EH (cell line): ENCODE results near the gene ZNF710.

Source experiments
- DNase-seq: peaks from one replicate; pipeline ENCODE4 v3.0.0-alpha.2; 2015; ENCODE audit warnings: low read depth

The ZNF710 gene

DNA sequence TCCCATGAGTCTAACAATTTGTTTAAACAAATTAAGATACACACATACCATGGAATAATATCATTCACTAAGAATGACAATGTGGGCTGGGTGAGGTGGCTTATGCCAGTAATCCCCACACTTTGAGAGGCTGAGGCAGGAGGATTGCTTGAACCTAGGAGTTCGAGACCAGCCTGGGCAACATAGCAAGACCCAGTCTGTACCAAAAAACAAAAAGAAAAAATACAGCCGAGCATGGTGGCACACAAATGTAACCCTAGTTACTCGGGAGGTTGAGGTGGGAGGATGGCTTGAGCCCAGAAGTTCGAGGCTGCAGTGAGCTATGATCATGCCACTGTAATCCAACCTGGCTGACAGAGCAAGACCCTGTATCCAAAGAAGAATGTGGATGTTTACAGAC lies 4.0 kb upstream of the ZNF710 start:
- DNase-seq, result no peak

DNA sequence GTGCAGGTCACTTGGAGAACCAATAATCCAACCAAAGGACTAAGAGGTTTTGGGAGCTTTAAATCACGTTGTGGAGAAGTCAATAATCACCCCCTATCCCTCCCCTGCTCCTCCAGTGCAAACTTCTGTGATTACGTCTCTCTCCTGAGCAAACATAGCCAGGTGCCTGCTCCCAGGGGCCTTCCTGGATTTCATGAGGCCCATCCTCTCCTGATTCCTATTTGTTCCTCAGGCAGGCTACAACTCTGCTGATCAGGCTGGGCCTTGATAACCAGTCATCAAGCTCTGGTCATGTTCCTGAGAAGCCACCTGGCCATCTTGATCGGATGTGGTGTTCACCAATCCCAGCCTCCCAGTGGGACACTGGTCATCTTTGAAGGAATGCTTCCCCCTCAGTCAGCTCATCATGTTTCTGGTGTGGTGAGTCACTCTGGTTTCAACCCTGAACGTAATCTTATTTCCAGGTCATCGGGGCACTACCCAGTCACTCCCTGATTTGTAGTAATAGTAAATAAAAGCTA lies 2.9 kb upstream of the ZNF710 start:
- peak; percentile 80 for DNase-seq

DNA sequence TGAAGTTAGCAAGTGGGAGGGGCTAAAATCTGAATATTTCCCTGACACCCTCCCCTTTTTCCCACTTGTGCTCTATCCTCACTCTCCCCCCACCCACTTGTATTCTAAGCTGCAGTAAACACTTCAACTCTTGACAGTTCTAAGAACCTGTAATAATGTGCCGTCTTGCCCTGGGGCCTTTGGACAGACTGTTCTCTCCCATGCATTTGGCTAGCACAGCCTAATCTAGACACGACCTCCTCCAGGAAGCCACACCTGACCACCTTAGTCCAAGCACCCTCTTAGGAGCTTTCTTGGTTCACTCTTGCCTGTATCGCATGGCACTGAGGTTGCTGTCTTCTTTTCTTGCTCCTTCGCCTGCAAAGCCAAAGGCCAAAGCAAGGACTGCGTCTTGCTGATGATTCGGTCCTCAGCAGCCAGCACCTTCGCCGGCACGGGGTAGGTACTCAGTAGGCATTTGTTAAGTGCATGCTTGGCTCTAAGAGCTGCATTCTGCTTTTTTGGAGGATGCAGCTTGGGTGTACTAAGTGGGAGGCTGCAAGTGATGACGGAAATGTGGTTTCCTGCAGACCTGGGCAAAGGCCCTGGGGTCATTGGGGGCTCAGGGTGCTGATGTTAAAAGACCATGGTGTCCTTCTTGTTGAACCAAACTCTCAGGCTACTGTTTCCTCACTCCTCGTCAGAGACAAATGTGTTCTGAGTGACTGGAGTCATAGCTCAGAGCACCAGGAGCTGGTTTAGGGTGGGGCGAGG lies 2.0 kb upstream of the ZNF710 start:
- no peak for DNase-seq

DNA sequence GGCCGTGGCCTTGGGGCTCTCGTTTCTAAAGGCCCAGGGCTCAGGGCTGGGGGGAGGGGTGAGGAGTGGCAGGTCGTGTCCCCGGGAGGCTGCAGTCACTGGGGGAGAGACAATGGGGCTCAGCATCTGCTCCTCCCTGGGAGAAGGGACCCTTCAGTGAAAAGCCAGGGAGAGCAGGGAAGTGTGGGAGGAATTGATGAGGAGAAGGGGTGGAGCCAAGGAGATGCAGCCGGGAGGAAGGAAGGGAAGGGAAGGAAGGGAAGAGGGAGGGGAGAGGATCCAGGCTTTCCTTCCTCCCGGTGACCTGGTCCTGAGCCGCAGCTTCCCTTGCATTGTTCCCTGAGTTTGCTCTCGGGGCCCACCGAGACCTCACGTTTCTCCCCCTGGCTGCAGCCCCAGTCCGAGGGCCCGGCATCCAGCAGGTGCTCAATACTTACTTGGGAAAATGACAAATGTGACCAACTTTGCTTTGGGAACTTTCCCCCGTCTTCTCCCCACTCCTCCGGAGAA lies 1.4 kb upstream of the ZNF710 start:
- peak; percentile 59 for DNase-seq

DNA sequence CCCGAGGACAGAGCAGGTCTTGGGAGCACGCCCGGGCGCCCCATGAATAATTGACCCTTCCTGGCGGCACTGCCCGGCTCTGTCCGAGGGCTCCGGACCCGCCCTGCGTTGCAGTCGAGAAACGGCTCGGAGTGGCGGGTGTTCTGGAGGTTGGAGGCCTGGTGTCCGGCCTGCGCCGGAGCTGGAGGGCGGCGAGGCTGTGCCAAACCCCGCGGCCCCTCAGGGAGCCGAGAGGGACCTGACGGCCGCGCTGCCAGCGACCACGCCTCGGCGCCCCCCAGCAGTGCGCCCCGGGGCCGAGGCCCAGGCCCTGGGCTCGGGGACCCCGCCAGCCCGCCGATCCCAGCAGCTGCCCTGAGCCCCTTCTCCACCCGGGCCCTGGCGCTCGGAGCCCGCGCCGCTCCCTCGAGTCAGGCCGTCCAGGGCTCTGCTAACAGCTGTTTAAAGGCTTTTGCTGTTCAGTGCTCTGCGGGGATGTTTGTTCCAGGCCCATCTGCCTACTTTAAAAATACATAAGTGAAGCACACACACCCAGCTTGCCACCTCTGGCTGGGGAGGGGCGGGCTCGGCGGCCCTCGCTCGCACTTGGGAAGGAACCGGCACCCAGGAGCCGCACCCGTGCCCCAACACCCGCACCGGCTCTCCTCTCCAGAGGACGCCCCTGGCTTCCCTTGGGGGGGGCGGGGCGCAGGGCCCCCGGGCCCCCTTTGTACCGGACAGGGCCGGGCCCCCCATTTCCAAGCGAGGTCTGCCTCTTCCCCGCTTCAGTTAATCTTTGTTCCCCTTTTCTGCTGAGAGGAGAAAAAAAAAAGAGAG lies 730 bp upstream of the ZNF710 start:
- DNase-seq, result peak; percentile 39

DNA sequence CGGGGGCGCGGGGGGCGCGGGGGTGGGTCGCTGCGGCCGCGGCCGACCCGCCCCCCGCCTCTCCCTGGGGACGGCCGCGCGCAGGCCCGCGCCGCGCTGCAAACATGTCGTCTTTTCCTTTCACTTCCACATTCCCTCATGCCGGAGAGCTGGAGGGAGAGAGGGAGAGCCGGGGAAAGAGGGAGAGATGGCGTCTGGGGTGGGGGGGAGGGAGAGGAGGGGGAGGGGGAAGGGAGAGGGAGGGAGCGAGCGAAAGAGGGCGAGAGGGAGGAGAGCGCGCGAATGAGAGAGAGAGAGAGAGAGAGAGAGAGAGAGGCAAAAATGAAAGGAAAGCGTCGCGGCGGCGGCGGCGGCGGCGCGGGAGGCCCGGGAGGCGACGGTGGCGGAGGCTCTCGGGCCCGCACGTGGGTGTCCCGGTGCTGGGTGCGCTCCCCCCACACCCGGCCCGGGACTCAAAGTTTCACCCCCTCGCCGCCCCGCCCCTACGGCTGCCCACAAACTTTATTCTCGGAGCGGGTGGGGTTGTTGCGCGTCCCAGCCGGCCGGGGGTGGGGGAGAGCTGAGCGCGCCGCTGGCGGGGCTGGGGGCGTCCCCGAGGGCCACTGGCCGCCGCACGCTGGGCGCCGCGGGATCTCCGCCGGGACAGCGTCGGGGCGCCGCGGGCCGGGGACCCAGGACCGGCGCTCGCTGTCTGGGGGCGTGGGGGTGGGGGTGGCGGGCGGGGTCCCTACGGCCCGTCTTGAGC lies 731 bp downstream of the ZNF710 start:
- peak; percentile 68 for DNase-seq

DNA sequence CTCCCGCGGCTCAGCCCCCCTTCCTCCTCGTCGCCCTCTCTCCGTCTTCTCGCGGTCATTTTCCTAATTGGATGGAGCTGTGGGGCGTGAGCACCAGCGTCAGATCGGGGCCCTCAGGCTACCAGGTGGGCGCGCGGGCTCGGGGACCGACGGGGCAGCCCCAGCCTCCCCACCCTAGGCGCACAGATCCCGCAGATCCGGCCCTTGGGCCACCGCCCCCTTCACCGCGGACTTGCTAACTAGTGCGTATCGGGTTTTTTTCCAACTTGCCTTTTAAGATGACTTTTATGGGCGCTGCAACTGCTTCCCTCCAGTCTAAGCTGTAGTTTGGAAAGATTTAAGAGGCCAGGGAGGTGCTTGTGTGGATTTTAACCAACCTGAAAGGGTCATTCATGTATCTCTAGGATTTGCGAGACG lies 1.3 kb downstream of the ZNF710 start:
- peak; percentile 50 for DNase-seq

DNA sequence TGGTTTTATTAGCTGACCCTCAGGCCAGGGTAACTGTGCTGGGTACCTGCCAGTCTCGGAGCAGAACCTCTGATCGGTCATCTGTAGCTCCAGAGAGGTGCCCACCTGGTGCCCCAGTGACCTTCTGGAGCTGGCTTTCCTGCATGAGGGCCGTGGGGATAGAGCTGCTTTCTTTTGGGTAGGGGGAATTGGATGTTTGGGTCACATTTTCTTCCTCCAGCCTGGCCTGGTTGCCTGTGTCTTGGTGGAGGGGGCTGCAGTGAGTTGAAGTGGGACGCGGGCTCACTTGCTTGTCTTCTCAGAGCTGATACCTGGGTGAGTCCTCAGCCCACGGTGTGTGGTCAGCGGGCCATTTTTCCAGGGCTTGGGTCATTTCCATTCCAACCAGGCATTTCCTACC lies 2.6 kb downstream of the ZNF710 start:
- no peak for DNase-seq

DNA sequence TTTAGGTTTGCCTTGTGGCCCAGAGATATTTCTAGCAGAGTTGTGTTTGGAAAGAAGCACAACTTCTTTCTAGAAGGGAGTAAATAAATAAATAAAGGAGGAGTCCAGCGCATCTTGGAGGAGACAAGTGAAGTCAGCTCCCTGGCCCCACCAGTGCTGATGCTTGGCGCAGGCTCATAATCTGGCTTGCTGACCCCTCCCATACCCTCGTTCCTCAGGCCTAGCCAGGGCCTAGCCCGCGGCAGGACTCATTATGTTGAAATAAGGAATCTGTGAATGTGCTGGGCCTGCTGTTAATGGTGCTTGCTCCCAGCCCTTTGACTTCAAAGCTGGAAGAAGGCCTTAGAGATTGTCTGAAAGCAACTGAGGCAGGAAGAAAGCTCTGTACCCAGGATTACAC lies 3.1 kb downstream of the ZNF710 start:
- no peak for DNase-seq

DNA sequence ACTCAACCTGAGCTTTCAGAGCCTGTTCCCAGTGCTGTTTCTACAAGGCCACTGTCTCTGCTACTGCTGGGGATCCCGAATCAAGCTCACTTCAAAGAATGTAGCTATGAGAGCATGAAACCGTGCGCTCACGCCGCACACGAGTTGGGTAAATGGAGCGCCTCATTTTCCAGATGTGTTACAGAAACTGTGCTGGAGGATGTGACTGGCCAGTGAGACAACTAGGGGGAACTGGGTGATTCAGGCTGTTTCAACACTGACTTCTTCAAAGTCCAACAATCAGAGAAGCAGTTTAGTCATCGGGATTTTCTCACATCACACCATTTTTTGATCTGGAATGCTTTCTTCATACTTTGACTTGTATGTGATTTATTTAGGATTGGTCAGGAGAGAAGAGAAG lies 3.5 kb downstream of the ZNF710 start:
- DNase-seq, result peak; percentile 98

DNA sequence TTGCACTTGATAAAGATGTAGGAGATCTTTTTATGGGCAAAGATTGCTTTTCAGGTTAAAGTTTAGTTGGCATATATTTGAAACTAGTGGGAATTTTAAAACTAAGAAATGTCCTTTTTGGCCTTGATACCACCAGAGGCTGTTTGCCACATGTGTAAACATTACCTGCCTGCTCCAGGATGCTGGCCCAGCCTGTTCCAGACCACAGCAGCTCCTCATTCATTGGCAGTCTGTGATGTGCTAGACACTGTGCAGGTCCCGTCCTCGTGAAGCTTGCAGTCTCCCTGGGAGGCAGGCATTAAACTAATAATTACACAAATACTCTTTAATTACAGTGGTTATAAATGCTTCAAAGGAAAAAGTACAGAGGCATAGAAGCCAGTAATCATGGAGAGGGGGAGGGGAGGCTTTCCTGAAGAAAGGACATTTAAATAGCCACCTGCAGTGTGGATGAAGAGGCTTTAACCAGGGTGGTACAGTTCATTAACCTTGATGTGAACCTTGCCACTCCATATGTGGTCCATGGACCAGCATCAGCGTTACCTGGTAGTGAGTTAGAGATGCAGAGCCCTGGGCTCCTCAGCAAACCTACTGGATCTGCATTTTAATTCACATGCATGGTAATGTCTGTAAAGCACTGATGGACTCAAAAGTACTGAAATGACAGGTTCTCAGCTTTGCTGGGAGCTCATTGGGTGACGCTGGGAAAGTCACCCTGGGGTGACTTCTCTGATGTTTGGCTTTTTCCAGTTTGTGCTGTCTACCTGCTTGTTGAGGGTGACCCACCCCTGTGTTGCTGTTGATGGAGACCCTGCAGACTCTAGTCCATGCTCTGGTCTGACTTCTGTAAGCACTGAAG lies 5.3 kb downstream of the ZNF710 start:
- no peak for DNase-seq

DNA sequence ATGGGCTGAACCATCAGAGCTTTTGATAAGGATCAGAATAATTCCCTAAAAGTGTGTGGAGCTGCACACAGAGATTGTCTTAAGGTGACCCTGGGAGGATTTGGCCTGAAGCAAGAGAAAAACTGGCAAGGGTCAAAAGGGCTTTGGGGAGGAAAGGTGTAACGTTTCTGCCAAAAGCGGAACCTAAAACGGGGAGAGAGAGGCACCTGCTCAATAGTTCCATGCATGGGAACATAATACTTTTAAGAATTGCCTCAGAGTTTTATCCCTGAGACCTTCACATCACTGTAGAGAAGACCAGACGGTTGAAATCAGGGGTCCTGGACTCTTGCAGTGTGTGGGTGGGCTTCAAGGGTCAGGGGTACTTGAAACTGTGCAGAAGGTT lies 5.9 kb downstream of the ZNF710 start:
- no peak for DNase-seq

DNA sequence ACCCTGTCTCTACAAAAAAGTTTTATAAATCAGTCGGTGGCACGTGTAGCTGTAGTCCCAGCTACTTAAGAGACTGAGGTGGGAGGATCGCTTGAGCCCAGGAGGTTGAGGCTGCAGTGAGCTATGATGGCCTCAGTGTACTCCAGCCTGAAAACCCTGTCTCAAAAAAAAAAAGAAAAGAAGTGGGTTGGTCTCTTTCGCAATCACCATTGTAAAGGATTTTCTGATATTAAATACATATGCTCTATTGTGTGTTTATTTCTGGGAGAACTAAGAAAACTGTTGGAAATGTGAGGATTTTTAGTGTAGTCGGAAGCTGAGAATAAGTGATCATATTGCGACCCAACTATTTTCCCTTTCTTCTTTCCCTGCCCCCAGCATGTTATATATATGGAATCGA lies 7.5 kb downstream of the ZNF710 start:
- DNase-seq, result no peak

DNA sequence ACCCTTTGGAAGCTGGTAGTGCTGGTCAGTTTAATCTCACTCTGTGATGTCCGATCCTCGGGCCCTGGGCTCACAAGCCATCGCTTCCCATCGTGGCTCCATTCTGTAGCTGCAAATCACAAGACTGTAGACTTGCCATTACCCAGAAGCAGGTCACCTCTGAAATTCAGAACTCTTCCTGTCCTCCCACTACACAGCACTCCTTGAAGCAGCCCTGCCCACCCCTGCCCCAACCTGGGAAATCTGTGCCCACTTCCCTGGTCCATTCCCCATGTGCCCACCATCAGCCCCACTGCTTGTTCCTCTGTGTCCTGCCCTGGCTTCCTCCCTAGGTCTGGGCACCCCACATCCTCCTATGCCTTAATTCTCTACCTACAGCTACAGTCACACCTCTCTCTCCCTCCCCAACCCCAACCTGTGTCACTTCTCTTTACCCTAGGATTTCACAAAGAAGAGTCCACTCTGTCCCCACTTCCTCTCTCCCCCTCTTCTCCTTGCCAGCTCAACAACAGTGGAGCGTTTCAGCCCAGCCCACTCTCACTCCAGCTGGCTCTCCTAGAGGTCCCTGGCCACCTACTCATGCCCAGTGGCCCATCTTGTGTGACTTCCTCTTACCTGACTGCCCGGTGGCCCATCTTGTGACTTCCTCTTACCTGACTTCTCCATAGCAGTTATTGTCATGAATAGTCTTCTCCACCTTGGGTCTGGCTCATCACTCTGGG lies 8.3 kb downstream of the ZNF710 start:
- DNase-seq, result no peak

DNA sequence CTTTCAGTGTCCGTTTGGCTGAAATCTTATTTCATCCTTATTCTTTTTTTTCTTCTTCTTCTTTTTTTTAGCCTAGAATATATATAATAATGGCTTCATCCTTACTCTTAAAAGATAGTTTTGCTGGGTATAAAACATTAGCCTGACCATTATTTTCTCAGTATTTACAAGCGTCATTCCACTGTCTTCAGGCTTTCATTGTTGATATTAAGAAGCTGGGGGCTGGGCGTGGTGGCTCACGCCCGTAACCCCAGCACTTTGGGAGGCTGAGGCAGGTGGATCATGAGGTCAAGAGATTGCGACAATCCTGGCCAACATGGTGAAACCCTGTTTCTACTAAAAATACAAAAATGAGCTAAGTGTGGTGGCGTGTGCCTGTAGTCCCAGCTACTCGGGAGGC lies 10.6 kb downstream of the ZNF710 start:
- DNase-seq, result no peak

DNA sequence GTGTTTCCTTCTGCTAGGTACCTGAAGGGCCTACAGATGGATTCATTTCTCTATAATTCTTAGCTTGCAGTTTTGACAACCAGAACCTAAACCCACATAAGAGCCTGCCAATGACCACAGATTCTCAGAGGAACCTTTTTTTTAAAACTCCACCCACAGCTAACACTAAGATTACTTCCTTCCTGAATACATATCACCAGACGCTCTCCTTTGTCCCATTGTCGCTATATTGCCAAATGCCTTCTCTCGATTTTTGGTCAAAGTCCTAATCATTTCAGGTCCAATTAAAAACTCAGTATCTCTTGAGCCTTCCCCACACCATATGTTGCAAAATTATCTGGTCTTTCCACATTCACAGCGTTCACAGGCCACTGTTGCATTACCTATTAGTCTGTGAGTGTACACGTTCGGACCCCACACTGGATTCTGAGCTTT lies 12.4 kb downstream of the ZNF710 start:
- DNase-seq, result no peak

DNA sequence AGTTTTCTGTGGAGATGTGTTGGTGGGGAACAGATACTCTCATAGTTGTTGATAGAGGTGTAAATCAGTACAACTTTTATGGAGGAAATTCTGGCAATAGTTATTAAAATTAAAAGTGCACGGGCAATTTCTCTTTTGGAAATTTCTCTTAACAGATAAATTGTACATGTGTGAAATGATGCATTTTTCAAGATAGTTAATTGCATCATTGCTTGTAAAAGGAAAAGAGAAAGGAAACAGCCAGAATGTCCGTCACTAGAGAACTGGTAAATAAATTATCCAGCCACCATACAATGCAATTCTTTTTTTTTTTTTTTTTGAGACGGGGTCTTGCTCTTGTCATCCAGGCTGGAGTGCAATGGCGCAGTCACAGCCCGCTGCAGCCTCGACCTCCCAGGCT lies 14.2 kb downstream of the ZNF710 start:
- no peak for DNase-seq

DNA sequence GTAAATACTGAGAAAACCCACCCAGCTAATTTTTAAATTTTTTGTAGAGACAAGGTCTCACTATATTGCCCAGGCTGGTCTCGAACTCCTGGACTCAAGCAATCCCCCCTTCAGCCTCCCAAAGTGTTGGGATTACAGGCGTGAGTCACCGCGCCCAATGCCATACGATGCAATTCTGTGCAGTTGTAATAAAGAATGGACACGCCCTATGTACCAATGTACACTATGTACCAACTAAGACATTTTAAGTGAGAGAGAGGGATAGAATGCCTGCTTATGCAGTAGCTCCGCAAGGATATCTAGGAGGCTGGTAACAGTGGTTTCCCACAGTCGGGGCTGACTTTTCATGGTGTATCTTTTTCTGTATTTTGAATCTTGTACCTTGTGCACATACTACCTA lies 14.6 kb downstream of the ZNF710 start:
- DNase-seq, result no peak

DNA sequence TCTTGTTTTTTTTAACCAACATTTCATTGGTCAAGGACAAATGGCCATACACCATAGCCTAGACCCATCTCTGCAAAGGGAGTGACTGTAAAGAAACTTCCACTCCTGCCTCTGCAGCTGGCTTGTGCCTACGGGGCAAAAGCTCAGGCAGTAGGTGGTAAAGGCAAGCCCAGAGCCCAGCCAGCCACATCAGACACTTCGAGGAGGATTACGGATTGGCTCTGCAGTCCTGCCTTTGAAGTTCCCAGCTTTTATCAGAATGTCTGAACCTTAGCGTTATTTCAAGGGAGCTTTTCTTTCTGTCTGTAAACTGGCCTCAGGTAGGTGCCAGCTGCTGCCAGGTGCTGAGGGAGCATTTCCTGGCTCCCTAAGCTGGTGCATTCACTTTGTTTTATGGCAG lies 15.6 kb downstream of the ZNF710 start:
- DNase-seq, result no peak

DNA sequence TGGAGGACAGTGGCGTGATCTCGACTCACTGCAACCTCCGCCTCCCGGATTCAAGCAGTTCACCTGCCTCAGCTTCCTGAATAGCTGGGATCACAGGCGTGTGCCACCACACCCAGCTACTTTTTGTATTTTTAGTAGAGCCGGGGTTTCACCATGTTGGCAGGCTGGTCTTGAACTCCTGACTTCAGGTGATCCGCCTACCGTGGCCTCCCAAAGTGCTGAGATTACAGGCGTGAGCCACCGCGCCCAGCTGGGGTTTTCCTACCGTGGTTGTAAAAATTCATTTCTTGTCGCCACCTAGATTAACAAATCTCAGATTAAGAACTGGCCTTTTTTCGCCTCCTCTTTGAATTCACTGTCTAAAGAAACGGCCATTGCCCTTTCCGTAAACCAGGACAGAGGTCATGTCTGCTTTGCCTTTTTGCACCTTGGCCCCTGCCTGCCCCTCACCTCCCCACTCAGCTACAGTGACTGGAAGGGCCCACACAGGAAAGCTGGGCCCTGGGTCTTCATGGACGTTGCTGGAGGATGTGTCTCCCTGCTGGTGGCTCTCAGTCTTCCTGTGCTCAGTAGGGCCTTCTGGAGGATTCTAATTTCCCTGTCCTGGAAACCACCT lies 17.2 kb downstream of the ZNF710 start:
- no peak for DNase-seq
